ENCODE data around the gene BPIFB6.

The BPIFB6 gene

DNA sequence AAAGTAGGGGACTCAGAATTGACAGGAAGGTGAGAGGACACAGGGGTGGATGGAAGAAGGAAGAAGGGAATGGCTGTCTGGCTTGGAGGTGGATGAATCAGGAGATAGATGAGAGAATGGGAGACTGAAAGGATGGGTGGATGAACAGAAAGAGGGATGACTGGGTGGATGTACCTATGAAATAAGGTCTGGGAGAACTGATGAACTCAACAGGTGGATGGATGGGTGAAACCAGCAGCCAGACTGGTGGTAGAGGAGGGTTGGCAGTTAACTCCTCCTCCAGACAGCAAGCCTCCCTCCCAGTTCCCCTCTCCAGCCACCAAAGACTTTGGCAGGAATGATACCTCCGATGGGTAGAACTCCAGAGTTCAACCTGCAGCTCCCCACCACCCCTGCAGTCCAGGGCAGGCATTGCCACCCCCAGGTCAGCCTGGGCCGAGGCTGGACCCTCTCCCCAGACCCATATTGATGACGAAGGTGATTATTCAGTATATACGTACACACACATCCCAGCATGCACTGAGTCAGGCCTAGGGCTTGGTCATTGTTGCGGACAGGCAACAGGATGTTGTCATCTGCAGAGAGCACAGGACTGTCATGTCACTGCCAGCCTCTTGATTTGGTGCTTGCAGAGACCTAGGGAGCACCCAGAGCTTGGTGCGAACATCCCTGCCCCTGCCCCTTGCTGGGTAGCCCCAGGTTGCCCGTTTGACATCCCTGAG lies 29.2 kb upstream of the BPIFB6 start:
- DNase-seq, result no peak

DNA sequence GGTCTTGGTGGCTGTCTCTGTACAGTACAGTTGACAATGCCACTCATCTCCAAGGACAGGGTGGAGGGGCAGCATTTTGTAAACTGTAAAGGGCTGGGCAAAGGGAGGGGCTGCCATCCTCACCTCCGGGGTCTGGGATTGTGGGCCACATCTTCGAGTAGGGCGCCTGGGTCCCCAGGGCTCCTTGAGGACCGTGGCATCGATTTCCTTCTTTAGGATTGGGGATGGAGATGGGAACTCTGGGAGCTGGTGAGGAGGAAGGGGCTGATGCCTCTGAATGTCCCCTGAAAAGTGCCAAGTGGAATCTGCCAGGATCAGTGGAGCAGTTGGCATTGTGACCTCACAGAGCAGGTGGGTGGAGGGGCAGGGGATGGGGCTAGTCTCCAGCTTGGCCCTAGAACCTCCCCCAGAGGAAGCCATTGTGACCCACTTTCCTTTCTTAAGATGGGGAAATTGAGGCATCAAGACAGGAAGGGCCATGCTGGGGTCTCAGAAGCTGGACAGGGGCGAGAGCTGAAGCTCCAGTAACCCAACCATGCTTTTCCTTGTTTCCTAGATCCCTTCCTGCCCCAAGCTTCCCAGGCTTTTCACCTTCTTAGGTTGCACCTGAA lies 27.2 kb upstream of the BPIFB6 start, which contains the start of gene SUN5:
Gene SUN5, minus strand, starts transcription at position 293 of the 611 bp plus-strand sequence. Its CDS starts 93 bp downstream, at position 200.
- DNase-seq, result no peak

DNA sequence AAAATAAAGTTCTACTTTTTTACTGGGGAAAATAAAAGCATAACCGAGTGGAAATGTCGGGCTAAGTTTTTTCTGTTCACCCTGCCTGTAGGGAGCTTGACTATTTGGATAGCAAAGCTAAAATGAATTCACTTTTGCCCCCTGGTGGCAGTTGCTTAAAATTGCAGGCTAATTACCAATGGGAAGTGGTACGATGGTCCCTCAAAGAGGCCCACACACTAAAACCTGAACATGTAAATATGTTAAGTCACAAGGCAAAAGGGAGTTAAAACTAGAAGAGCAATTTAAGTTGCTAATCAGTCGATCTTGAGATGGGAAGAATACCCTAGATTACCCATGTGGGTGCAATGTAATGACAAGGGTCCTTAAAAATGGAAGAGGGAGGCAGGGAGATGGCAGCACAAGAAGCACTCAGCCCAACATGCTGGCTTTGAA lies 26.3 kb upstream of the BPIFB6 start:
- peak; percentile 52 to 78 for DNase-seq

GRCh38 chr20:33005908-33006775 lies 25.3 kb upstream of the BPIFB6 start:
- DNase-seq, result no peak

DNA sequence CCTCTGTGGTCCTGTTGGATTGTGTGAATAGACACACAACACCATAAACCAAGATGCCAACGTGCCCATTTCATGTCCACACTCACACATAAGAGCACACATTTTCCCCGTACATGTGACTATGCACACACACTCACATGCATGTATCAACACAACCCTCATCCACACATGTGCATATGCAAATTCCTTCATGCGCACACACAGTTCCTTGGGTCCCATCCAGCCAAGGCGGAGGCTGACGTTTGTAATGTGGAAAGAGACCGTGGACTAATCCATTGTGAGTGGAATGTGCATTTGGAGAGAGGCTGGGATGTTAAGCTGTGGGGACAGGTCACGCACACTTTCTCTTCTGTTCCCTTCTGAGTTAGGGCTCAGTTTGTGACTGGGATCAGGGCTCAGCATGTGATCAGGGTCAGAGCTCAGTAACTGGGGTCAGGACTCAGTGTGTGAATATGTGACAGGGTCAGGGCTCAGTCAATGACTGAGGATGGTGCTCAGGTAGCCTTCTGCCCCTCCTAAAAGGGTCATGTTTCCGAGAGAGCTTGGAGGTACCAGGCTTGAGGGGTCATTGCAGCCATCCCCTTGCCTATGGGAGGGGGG lies 24.6 kb upstream of the BPIFB6 start:
- no peak for DNase-seq

DNA sequence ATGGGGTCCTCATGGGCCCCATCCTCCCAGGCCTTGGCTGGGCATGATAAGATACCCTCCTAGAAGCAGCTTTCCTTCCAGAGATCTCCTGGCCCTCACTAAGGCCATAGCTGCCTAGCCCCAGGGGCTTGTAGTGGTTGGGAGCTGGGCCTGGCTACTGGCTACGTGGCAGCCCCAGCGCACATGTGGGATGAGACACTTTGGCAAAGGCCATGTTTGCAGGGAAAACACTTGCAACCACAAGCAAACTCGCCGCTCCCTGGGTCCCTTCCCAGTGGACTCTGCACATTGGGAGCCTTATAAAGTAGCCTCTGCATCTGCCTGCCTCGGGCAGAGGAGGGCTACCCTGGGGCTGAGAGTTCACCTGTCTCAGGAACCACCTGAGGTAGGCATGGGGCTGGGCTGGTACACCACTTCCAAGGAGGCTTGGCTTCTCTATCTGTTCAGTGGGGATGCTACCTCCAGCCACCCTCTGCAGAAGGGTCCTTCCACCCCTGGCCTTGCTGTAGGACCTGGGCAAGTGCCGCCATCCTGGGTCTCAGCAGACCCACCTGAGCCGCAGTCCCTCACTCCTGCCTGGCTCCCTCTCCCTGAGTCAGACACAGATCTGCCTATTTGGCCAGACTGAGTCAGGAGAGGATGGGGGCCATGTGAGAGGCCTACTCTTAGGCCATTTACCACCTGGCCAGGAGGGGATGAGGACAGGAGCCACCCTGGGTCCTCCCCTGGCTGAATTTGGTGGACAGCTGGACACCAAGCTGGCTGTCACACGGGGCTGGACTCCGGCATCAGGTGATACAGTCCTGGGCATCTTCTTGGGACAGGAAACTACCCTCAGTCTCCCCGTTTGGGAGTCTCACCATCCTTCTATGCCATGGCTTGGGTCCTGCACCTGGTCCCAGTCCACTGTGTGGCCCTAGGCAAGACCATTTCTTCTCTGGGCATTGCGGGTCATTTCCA lies 23.8 kb upstream of the BPIFB6 start, which contains the start of gene BPIFB2:
Gene BPIFB2, plus strand, starts transcription at position 329 of the 960 bp plus-strand sequence. CDS start 871 bp downstream, outside the sequence.
- no peak for DNase-seq

- no peak for DNase-seq
Observed at GRCh38 chr20:33008336-33009213, 22.9 kb upstream of the BPIFB6 start.

DNA sequence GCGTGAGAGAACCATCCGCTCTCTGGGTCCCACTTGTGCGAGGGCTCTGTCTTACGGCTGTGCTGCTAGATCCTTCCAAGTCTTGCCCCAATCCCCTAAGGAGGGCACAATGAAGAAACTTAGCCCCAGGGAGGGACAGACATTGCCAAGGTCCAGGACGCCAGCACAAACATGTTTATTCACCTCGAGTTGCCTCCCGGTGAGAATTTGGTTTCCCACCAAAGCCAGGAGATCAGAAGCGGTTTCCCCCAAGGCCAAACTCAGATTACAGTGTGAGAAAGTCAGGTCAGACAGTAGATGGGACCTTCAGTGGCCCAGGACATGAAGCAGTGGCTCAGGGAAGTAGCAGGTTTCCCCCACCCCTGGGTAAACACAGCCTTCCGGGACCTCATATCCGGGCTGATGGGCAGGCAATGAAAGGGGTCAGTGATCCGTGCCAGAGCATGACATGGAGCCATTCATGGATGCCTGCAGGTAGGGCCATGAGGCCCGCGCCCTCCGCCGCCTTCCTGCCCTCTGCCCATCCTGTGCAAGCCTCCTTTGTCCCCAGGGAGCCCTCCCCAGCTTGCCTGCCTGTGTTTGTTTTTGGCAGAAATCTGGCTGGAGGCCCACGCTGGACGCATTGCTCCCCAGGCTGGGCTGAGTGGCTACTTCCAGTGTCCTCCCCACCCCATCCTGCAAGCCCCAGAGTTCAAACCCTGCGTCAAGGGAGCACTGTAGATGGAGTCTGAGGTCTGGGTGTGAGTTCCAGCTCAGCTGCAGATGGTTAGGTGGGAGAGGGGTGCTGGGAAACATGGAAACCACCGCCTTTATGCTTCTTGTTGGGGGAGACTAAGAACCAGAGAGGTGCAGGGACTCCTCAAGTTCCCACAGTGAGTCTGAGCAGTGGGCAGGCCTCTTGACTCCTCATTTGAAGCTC lies 22.0 kb upstream of the BPIFB6 start:
- DNase-seq, result no peak

DNA sequence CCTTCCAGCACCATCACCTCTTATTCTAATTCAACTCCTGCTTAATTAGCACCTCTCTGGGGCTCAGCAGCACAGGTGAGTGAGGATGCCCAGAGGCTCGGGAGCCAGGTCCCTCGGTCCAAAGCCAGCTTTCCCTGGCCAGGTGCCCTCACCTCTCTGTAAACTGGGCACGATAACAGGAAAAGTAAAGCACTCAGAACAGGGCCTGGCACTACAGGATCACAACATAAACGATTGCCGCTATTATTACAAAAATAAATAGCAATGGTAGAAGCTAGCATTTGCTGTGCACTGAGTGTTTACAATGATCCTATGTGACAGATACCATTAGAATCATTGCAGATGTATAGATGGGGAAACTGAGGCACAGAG lies 21.3 kb upstream of the BPIFB6 start:
- no peak for DNase-seq

DNA sequence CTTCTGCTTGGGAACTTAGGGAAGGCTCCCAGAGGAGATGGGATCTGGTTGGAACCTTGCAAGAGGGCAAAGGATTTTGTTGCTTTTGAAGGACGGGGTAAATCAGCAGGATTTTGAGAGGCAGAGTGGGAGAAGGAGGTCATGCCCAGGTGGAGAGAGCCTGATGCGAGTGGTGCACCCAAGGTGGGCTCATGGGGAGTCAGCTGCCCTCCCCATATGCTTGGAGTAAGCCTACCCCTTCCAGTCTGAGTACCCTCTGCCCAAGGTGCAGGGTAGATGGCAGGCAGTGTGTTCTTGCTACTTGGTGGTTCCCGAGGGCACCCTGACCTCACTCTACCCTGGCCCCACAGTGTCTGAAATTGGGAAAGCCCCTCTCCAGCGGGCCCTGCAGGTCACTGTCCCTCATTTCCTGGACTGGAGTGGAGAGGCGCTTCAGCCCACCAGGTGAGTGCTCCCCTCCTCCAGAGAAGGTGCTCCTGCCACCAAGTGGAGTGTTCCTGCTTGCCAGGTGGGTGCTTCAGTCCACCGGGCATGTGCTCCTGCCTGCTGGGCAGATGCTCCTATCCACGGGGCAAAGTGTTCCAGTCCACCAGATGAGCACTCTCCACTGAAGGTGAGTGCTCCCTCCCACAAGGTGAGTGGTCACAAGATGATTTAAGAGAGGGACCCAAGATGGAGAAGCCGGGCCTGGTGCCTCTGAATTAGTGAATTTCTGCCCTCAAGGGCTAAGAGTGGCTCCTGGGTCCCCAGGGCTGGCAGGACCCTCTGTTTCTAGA lies 20.6 kb upstream of the BPIFB6 start:
- DNase-seq, result no peak

- DNase-seq, result no peak
Observed at GRCh38 chr20:33012327-33013189, 18.9 kb upstream of the BPIFB6 start.

DNA sequence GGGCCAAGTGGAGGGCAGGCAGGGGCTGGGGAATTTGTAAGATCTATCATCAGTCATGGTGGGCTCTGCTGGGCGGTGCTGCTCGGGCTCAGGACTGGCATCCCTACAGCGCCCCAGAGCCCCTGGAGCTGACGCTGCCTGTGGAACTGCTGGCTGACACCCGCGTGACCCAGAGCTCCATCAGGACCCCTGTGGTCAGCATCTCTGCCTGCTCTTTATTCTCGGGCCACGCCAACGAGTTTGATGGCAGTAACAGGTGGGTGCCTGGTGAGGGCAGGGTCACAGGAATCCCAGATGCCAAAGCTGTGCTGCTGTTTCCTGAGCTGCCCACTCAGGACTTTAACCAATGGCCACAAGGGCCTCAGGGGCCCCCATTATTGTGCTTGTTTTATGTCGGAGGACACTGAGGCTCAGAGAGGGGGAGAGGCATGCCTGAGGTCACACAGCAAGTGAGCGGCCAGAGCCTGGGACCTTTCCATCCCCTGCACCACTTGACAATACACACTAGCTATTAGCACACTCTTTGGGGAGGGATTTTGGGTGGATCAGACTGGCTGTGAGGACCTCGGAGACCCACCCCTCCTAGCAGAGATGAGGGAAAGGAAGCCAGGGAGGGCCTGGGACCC lies 17.6 kb upstream of the BPIFB6 start:
- DNase-seq, result no peak

GRCh38 chr20:33014336-33015113 lies 16.9 kb upstream of the BPIFB6 start:
- no peak for DNase-seq

DNA sequence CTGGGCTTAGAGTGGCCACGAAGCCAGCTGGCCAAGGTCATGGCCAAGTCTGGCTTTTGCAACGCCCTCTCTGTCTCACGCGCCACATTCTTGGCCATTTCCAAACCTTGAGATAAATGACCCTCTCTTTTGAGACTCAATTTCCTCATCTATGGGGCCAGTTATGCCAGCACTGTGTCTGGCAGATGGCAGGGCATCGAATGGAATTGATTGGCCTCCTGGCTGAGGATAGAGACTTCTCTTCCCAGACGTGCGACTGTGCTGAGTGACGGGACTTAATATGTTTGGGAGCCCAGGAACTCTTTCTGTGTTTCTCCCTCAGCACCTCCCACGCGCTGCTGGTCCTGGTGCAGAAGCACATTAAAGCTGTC lies 16.3 kb upstream of the BPIFB6 start:
- DNase-seq, result no peak

- no peak for DNase-seq
Observed at GRCh38 chr20:33015700-33016580, 15.5 kb upstream of the BPIFB6 start.
